SK-N-SH (cell line): ENCODE results near the gene FICD.

ENCODE experiments used
- CTCF ChIP-seq: fragments of 200-600 bp; sonication (generic); IDR thresholded peaks from 2 replicates; pipeline ENCODE4 v1.6.1; 2017; ENCODE audit warnings: antibody characterized with exemption, mild to moderate bottlenecking, moderate library complexity
- EP300 ChIP-seq, 2 experiments: IDR thresholded peaks; 2 replicates each; pipeline versions ENCODE4 v1.4.0 to v1.6.1; 2012; ENCODE audit warnings: borderline replicate concordance in 1 of 2, low read depth in 1 of 2, low read length in 1 of 2
- REST ChIP-seq: IDR thresholded peaks from 2 replicates; pipeline ENCODE4 v1.6.1; 2012; ENCODE audit warnings: mild to moderate bottlenecking, low read depth, low read length, moderate library complexity
- RFX5 ChIP-seq: IDR thresholded peaks from 2 replicates; pipeline ENCODE4 v1.6.1; 2012; ENCODE audit warnings: mild to moderate bottlenecking, improper control_type of control experiment, low read length

GRCh38 chr12:108465417-108465816 lies 49.7 kb upstream of the FICD start:
- TF ChIP-seq EP300 (IDR thresholded peaks at IDR 0.05; ENCODE audit: borderline replicate concordance in 1 of 2, low read depth in 1 of 2, low read length in 1 of 2) (no peak), CTCF (no peak), REST (no peak), RFX5 (no peak)
